ENCODE measurements around the gene NFAM1.

DNA sequence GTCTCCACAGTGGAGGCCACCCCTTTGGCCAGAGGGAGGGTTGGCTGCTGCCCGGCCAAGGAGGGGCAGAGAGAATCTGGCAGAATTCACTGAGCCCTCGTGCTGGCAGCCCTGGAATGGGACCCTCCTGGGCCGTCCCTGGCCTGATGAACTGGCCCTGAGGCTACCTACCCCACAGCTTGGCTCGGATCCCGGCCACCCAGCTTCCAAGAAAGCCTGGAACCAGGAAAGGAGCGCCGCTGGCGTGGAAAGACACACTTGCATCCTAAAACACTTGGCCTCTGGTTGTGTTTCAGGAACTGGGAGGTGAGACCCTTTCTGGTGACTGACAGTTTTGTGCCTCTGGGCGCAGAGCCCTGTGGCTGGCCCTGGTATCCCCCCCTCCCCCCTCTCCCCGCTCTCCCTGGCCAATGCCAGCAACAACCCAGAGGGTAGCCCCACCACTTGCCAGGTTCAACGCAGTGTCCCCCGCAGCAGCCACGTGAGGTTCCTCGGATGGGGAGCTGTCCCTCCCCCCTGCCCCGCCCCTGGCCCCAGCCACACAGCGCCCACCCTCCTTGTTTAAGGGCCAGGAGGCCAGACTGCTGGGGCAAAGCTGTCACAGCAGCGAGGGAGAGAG lies 693 bp downstream of the NFAM1 start:
- TF ChIP-seq, protein P1, sequence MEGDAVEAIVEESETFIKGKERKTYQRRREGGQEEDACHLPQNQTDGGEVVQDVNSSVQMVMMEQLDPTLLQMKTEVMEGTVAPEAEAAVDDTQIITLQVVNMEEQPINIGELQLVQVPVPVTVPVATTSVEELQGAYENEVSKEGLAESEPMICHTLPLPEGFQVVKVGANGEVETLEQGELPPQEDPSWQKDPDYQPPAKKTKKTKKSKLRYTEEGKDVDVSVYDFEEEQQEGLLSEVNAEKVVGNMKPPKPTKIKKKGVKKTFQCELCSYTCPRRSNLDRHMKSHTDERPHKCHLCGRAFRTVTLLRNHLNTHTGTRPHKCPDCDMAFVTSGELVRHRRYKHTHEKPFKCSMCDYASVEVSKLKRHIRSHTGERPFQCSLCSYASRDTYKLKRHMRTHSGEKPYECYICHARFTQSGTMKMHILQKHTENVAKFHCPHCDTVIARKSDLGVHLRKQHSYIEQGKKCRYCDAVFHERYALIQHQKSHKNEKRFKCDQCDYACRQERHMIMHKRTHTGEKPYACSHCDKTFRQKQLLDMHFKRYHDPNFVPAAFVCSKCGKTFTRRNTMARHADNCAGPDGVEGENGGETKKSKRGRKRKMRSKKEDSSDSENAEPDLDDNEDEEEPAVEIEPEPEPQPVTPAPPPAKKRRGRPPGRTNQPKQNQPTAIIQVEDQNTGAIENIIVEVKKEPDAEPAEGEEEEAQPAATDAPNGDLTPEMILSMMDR (IDR thresholded peaks at IDR 0.05; ENCODE audit: low read depth, low read length, poor library complexity, severe bottlenecking): no peak
- no peak for TF ChIP-seq EZH2phosphoT487 (IDR thresholded peaks at IDR 0.05; ENCODE audit: borderline replicate concordance, low read length)

All from DOHH2 (cell line).